CD4-positive, alpha-beta T cell treated with Interleukin-4 for 4 hours (primary cell): ENCODE measurements around the gene TMEM63B.
A peak's percentile ranks its signal among the peaks of the same experiment; 100 is the strongest.
"Not testable (repeated sequence)": the region's sequence is repeated elsewhere in the genome, so short reads cannot be mapped to it uniquely, and the experiment has no call there.

Source experiments
- DNase-seq: peaks from one replicate; pipeline ENCODE4 v3.0.0-alpha.2; 2020

Gene TMEM63B

GRCh38 chr6:44127186-44128019, at the start of gene TMEM63B, which contains the start of gene MRPL14:
TMEM63B (plus strand) TSS chr6:44127554; CDS start chr6:44134585, 7,031 bp downstream.
MRPL14 (minus strand) TSS chr6:44127452; CDS start chr6:44116611, 10,841 bp downstream.
- DNase-seq: peak; percentile 86

GRCh38 chr6:44078219-44078826, 49.0 kb upstream of the TMEM63B start:
- no peak for DNase-seq

- peak; percentile 73 for DNase-seq
Measured at GRCh38 chr6:44078827-44079671, 48.3 kb upstream of the TMEM63B start.

- no peak for DNase-seq
Measured at GRCh38 chr6:44079672-44080071, 47.7 kb upstream of the TMEM63B start.

- no peak for DNase-seq
Measured at GRCh38 chr6:44080561-44081521, 46.5 kb upstream of the TMEM63B start.

- no peak for DNase-seq
Measured at GRCh38 chr6:44081753-44082152, 45.6 kb upstream of the TMEM63B start.

- no peak for DNase-seq
Measured at GRCh38 chr6:44082872-44083321, 44.5 kb upstream of the TMEM63B start.

GRCh38 chr6:44084231-44085014, 42.9 kb upstream of the TMEM63B start:
- no peak for DNase-seq

GRCh38 chr6:44085219-44085618, 42.1 kb upstream of the TMEM63B start:
- no peak for DNase-seq

- no peak for DNase-seq
Measured at GRCh38 chr6:44086931-44087574, 40.3 kb upstream of the TMEM63B start.

GRCh38 chr6:44087623-44088022, 39.7 kb upstream of the TMEM63B start:
- DNase-seq: no peak

GRCh38 chr6:44088827-44089590, 38.3 kb upstream of the TMEM63B start:
- no peak for DNase-seq

- no peak for DNase-seq
Measured at GRCh38 chr6:44090465-44090864, 36.9 kb upstream of the TMEM63B start.

- not testable (repeated sequence) for DNase-seq
Measured at GRCh38 chr6:44091356-44091755, 36.0 kb upstream of the TMEM63B start.

GRCh38 chr6:44091981-44092884, 35.1 kb upstream of the TMEM63B start:
- DNase-seq: no peak

GRCh38 chr6:44093066-44093465, 34.3 kb upstream of the TMEM63B start:
- DNase-seq: no peak

GRCh38 chr6:44093750-44094402, 33.5 kb upstream of the TMEM63B start:
- DNase-seq: no peak
